B cell (primary cell): ENCODE data around the gene PCDHA3. TPM values are rescaled to one million over a fixed set of nuclear protein-coding genes. Genes with fewer than 3 reads are reported as not detected.

ENCODE experiments used
- ATAC-seq: fragments of 200-7000 bp; cut with Tn5 transposase; one replicate; pipeline ENCODE4 v1.10.0; 2021; ENCODE audit warnings: low read depth, mild to moderate bottlenecking, moderate number of reproducible peaks, moderate library complexity
- CTCF ChIA-PET: fragments of 350-600 bp; sonication (Branson Sonifier 250); formaldehyde crosslinking; loops from one replicate; lab custom pipeline; 2021; ENCODE audit warnings: antibody characterized with exemption, inconsistent platforms; lab: Charles Lee
- POLR2A ChIA-PET: fragments of 350-600 bp; sonication (Branson Sonifier 250); formaldehyde crosslinking; loops from one replicate; lab custom pipeline; 2021; ENCODE audit warnings: antibody characterized with exemption; lab: Charles Lee
- DNase-seq: peaks from one replicate; pipeline ENCODE4 v3.0.0; 2013
- H2AFZ ChIP-seq: 2 replicates; pipeline ENCODE4 v1.6.1; 2012; ENCODE audit warnings: mild to moderate bottlenecking, low read depth, low read length; ENCODE audit not compliant: insufficient read depth, poor library complexity, severe bottlenecking
- H3K27ac ChIP-seq, 2 donors: 1 replicate in 1 of 2; 2 replicates in 1 of 2; pipeline ENCODE4 v1.5.1; 2012 to 2013; ENCODE audit warnings: low read length in 2 of 2, mild to moderate bottlenecking in 2 of 2, moderate library complexity in 1 of 2
- H3K27me3 ChIP-seq, 4 experiments: fragments of 200-600 bp in 1 of 4; sonication (generic) in 1 of 4; replicated peaks in 1 of 4; 1 replicate in 2 of 4; 2 replicates in 2 of 4; pipeline versions ENCODE4 v1.6.1 to v1.7.0; 2013 to 2016; ENCODE audit warnings: low read length in 3 of 4, mild to moderate bottlenecking in 2 of 4, mixed read lengths in 1 of 4, moderate library complexity in 1 of 4; ENCODE audit not compliant: insufficient read depth in 4 of 4, control insufficient read depth in 3 of 4; ENCODE audit errors: control extremely low read depth in 1 of 4
- H3K36me3 ChIP-seq, 2 experiments: replicated peaks in 1 of 2; 1 replicate in 1 of 2; 2 replicates in 1 of 2; pipeline versions ENCODE4 v1.6.1 to v1.7.1; 2013; ENCODE audit warnings: low read length in 1 of 2; ENCODE audit not compliant: insufficient read depth in 2 of 2, control insufficient read depth in 1 of 2; ENCODE audit errors: control extremely low read depth in 1 of 2, extremely low read depth in 1 of 2
- H3K4me1 ChIP-seq, 2 donors: fragments of 200-600 bp in 1 of 2; sonication (generic) in 1 of 2; 1 replicate in 1 of 2; 2 replicates in 1 of 2; pipeline versions ENCODE4 v1.5.1 to v1.6.1; 2013 to 2017; ENCODE audit warnings: low read length in 2 of 2; ENCODE audit not compliant: control insufficient read depth in 2 of 2, insufficient read depth in 2 of 2
- H3K4me2 ChIP-seq: replicated peaks from 2 replicates; pipeline ENCODE3; 2012; ENCODE audit warnings: mild to moderate bottlenecking, low read depth, low read length; ENCODE audit not compliant: poor library complexity, severe bottlenecking
- H3K4me3 ChIP-seq, 5 experiments: fragments of 200-600 bp in 1 of 5; sonication (generic) in 1 of 5; 1 replicate in 3 of 5; 2 replicates in 2 of 5; pipeline versions ENCODE4 v1.5.1 to v1.7.0; 2011 to 2016; ENCODE audit warnings: low read length in 4 of 5, mild to moderate bottlenecking in 4 of 5, low read depth in 2 of 5, control low read depth in 1 of 5, moderate library complexity in 1 of 5; ENCODE audit not compliant: insufficient read depth in 1 of 5; ENCODE audit errors: control extremely low read depth in 1 of 5, extremely low read depth in 1 of 5
- H3K79me2 ChIP-seq: fragments of 200-600 bp; sonication (generic); one replicate; pipeline ENCODE4 v1.6.0; 2016; ENCODE audit warnings: low read length; ENCODE audit not compliant: control insufficient read depth, insufficient read depth
- H3K9ac ChIP-seq: fragments of 200-600 bp; sonication (generic); 2 replicates; pipeline ENCODE4 v1.6.1; 2017; ENCODE audit warnings: mild to moderate bottlenecking, low read length, moderate library complexity
- H3K9me3 ChIP-seq, 3 donors: one replicate each; pipeline versions ENCODE4 v1.6.1 to v1.7.1; 2013; ENCODE audit warnings: low read length in 2 of 3; ENCODE audit not compliant: control insufficient read depth in 2 of 3, insufficient read depth in 1 of 3; ENCODE audit errors: control extremely low read depth in 1 of 3
- H4K20me1 ChIP-seq: 2 replicates; pipeline ENCODE4 v1.6.0; 2012; ENCODE audit warnings: mild to moderate bottlenecking, low read length; ENCODE audit not compliant: insufficient read depth, control insufficient read depth, poor library complexity, severe bottlenecking
- H3K27ac Mint-ChIP-seq: one replicate; pipeline ENCODE4 v1.8.0; 2021; ENCODE audit warnings: mixed read lengths
- H3K27me3 Mint-ChIP-seq: one replicate; pipeline ENCODE4 v1.8.0; 2021; ENCODE audit warnings: mixed read lengths
- H3K4me1 Mint-ChIP-seq: one replicate; pipeline ENCODE4 v1.8.0; 2021; ENCODE audit warnings: mixed read lengths
- H3K4me3 Mint-ChIP-seq: one replicate; pipeline ENCODE4 v1.8.0; 2021; ENCODE audit warnings: mixed read lengths
- H3K9me3 Mint-ChIP-seq: one replicate; pipeline ENCODE4 v1.8.0; 2022; ENCODE audit warnings: mixed read lengths; ENCODE audit not compliant: insufficient read depth
- EZH2 ChIP-seq: IDR thresholded peaks from 2 replicates; pipeline ENCODE4 v1.6.1; 2012; ENCODE audit warnings: borderline replicate concordance, low read depth, mild to moderate bottlenecking, moderate library complexity, low read length; ENCODE audit not compliant: insufficient read depth, poor library complexity, severe bottlenecking
- WGBS: methylation state at CpG from one replicate; pipeline ENCODE4 v1.1.5; 2013; ENCODE audit warnings: missing lambda C conversion rate; ENCODE audit not compliant: insufficient coverage; 5-methylcytosine and 5-hydroxymethylcytosine counted together
- intact Hi-C: fragments of 100-400 bp; cut with micrococcal nuclease; formaldehyde crosslinking; loops from one replicate; pipeline ENCODE4 v1.10.0; 2022
- polyA minus RNA-seq: library from RNA; depleted of rRNA, polyadenylated mRNA; stranded (reverse); fragments of >200 nt; gene quantifications from 2 replicates; pipeline ENCODE4 v1.2.3, GENCODE V29; 2012
- polyA plus RNA-seq: library from polyadenylated mRNA; depleted of rRNA; stranded (reverse); fragments of >200 nt; gene quantifications from 2 replicates; pipeline ENCODE4 v1.2.3, GENCODE V29; 2012
- total RNA-seq, 2 donors: library from RNA; stranded (reverse); fragments of 120-200 nt in 1 of 2; gene quantifications; 1 replicate in 1 of 2; 2 replicates in 1 of 2; pipeline versions ENCODE4 v1.2.3 to v1.2.4, GENCODE V29; 2013 to 2022
- TF ChIP-seq, protein P1 (sequence below): fragments of 200-600 bp; IDR thresholded peaks from one replicate; pipeline ENCODE4 v1.8.0; 2022; ENCODE audit warnings: antibody characterized with exemption, mild to moderate bottlenecking

The PCDHA3 gene
- not detected in 2 replicates for total RNA-seq
- not detected for total RNA-seq (2013)
- not detected in 2 replicates for polyA plus RNA-seq
- not detected in 2 replicates for polyA minus RNA-seq

DNA sequence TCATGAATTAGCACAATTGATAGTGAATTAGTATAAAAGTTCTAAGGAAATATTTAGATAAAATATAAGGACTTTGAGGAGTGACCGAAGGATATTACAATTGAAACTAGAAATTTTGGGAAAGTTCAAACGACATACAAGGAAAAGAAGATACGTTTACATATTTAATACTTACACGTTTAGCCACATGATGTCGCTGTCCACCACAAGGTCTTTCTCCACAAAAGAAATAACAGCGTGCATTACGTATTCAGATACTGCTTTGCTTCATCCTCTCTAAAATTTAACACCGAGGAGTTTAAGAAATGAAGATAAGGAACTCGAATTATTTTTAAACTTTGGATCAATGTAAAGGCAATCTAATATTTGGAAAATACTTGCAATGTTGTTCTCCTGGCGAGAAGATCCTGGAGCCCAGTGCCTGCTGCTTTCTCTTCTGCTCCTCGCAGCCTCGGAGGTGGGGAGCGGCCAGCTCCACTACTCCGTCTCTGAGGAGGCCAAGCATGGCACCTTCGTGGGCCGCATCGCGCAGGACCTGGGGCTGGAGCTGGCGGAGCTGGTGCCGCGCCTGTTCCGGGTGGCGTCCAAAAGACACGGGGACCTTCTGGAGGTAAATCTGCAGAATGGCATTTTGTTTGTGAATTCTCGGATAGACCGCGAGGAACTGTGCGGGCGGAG lies at the start of gene PCDHA3:
Gene PCDHA3 (plus strand): TSS at position 242 of the 678 bp plus-strand sequence.
- Mint-ChIP-seq H3K27me3 (peaks cover 7% of the 10 kb centered on the region), H3K4me1 (no peaks in the 10 kb centered on the region), H3K27ac (no peak within 1 kb of the TSS), H3K4me3 (no peak within 1 kb of the TSS), H3K9me3 (peaks cover 8% of the 10 kb centered on the region)
- peaks cover 0 to 41% (median 30%) of the 10 kb centered on the region in 3 donors for H3K9me3 ChIP-seq
- H3K27me3 ChIP-seq, result peaks cover 0 to 12% (median 4%) of the 10 kb centered on the region in 4 experiments
- H3K4me3 ChIP-seq, result no peak within 1 kb of the TSS
- ChIA-PET POLR2A (no interaction called here), CTCF (no interaction called here)
- 38% methylated on average over 21 of the region's 29 CpGs for WGBS
- no peaks in the 10 kb centered on the region for H3K79me2 ChIP-seq
- no peaks in the 10 kb centered on the region for H3K36me3 ChIP-seq
- TF ChIP-seq, protein P1, sequence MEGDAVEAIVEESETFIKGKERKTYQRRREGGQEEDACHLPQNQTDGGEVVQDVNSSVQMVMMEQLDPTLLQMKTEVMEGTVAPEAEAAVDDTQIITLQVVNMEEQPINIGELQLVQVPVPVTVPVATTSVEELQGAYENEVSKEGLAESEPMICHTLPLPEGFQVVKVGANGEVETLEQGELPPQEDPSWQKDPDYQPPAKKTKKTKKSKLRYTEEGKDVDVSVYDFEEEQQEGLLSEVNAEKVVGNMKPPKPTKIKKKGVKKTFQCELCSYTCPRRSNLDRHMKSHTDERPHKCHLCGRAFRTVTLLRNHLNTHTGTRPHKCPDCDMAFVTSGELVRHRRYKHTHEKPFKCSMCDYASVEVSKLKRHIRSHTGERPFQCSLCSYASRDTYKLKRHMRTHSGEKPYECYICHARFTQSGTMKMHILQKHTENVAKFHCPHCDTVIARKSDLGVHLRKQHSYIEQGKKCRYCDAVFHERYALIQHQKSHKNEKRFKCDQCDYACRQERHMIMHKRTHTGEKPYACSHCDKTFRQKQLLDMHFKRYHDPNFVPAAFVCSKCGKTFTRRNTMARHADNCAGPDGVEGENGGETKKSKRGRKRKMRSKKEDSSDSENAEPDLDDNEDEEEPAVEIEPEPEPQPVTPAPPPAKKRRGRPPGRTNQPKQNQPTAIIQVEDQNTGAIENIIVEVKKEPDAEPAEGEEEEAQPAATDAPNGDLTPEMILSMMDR, result no peak
- no peak for TF ChIP-seq EZH2
- no peak within 1 kb of the TSS for H3K9ac ChIP-seq
- no peak for ATAC-seq
- no peak within 1 kb of the TSS for H2AFZ ChIP-seq
- no peaks in the 10 kb centered on the region for H4K20me1 ChIP-seq
- DNase-seq, result no peak
- no peaks in the 10 kb centered on the region for H3K4me1 ChIP-seq
- no peak within 1 kb of the TSS for H3K4me2 ChIP-seq
- intact Hi-C loops, result no loop called here
- no peak within 1 kb of the TSS for H3K27ac ChIP-seq

GRCh38 chr5:140753561-140753960 lies 47.3 kb upstream of the PCDHA3 start:
- ATAC-seq (no peak), DNase-seq (no peak)
- intact Hi-C loops, result no loop called here
- no peaks in the 10 kb centered on the region for H3K27me3 Mint-ChIP-seq
- H3K27me3 ChIP-seq, result peaks cover 0 to 6% (median 0%) of the 10 kb centered on the region in 4 experiments
- H3K27ac ChIP-seq, result no peak overlapping the region
- no peak overlapping the region for H3K27ac Mint-ChIP-seq
- ChIA-PET CTCF (no interaction called here), POLR2A (no interaction called here)
- H3K4me2 ChIP-seq, result no peak overlapping the region
- no peaks in the 10 kb centered on the region for H3K36me3 ChIP-seq
- WGBS, result 91% methylated on average over 5 of the region's 5 CpGs
- H3K9me3 Mint-ChIP-seq, result peaks cover 36% of the 10 kb centered on the region
- H3K4me3 ChIP-seq, result no peak overlapping the region
- TF ChIP-seq, protein P1, result no peak
- no peak for TF ChIP-seq EZH2
- no peaks in the 10 kb centered on the region for H3K79me2 ChIP-seq
- H4K20me1 ChIP-seq, result no peaks in the 10 kb centered on the region
- no peak overlapping the region for H3K9ac ChIP-seq
- H3K4me1 ChIP-seq, result no peaks in the 10 kb centered on the region
- H3K9me3 ChIP-seq, result peaks cover 0 to 37% (median 27%) of the 10 kb centered on the region in 3 donors
- H2AFZ ChIP-seq, result no peak overlapping the region
- H3K4me3 Mint-ChIP-seq, result no peak overlapping the region
- no peaks in the 10 kb centered on the region for H3K4me1 Mint-ChIP-seq
